ENCODE results near the gene SPTBN2. TPM values are rescaled to one million over a fixed set of nuclear protein-coding genes. Genes with fewer than 3 reads are reported as not detected.

SPTBN2 gene
- total RNA-seq, 2 experiments from 2014 or later, result 0.18 to 0.25 TPM

DNA sequence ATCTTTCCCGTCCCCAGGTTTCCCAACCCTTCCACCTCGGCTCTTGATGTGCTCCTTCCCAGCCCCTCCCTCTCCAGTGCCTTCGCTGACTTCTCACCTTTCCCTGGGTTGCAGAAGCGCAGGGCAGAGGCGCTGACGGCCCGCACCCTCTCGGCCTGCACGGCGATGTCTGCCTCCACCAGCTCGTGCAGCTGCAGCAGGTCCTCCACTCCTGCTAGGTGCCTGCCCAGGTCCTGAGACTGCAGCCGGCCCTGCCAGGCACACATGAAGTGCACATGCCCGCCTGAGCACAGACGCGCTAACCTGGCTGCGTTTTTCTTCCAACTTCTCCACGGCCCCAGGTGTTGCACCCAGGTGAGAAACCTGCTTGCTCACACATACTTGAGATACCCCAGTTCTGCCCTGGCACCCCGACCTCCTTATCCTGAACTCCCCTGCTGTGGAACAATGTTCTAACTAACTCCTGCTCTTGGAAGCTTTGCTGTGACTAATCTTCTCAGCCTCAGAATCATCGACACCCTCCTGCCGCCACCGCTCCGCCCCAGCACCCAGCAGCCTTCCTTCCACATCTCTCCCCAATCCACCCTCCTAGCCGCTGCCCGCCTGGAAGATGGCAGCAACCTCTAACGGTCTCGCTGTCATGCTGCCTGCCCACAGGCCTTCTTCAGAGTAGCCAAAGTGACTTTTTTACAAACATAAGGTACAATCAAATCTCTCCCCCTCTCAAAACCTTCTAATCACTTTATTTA lies 23.3 kb downstream of the SPTBN2 start:
- H3K27ac Mint-ChIP-seq, result no peak overlapping the region
- H3K9me3 Mint-ChIP-seq, result no peaks in the 10 kb centered on the region
- no peaks in the 10 kb centered on the region for H3K27me3 Mint-ChIP-seq
- CTCF ChIA-PET, result interaction anchor here (0.7 kb wide), 1 partner anchor 104 kb away, joined by 3 read pairs; no protein-coding TSS in a partner anchor
- H3K4me3 Mint-ChIP-seq, result no peak overlapping the region
- POLR2A ChIA-PET, result no interaction called here
- DNase-seq, result no peak
- peaks cover 2% of the 10 kb centered on the region for H3K4me1 Mint-ChIP-seq
- no peaks in the 10 kb centered on the region for H3K36me3 Mint-ChIP-seq (ENCODE audit: low read depth)

DNA sequence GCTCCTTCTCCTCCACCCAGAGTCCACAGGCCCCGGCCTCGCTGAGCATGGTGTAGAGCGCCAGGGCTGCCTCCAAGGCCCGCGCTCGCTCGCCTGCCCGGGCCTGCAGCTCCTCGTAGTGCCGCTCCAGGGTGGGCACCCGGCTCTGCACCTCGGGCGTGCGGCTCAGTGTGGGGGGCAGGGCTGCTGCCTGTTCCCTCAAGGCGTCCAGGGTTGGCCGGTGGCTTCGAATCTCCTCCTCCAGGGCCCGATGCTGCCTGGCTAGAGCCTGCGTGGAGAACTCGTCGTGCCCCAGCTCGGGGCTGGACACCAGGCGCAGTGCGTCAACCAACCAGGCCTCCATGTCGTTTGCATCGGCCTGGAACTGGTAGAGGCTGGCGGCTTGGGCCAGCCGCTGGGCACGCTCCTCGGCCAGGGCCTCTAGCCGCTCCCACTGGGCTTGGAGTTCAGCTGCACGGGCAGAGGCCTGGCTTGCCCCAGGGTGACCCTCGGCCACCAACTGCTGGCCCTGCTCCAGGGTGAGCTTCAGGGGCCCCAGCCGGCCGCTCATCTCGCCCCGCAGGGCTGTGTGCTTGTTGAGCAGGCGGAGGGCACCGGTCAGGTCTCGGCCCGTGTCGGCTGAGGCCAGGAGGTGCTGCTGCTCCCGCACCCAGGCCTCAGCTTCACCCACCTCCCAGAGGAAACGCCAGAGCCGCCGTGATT lies 24.2 kb downstream of the SPTBN2 start:
- Mint-ChIP-seq H3K27me3 (no peaks in the 10 kb centered on the region), H3K27ac (no peak overlapping the region), H3K4me3 (no peak overlapping the region), H3K9me3 (no peaks in the 10 kb centered on the region), H3K4me1 (peaks cover 2% of the 10 kb centered on the region), H3K36me3 (ENCODE audit: low read depth) (no peaks in the 10 kb centered on the region)
- POLR2A ChIA-PET, result no interaction called here
- DNase-seq, result no peak
- CTCF ChIA-PET, result no interaction called here

DNA sequence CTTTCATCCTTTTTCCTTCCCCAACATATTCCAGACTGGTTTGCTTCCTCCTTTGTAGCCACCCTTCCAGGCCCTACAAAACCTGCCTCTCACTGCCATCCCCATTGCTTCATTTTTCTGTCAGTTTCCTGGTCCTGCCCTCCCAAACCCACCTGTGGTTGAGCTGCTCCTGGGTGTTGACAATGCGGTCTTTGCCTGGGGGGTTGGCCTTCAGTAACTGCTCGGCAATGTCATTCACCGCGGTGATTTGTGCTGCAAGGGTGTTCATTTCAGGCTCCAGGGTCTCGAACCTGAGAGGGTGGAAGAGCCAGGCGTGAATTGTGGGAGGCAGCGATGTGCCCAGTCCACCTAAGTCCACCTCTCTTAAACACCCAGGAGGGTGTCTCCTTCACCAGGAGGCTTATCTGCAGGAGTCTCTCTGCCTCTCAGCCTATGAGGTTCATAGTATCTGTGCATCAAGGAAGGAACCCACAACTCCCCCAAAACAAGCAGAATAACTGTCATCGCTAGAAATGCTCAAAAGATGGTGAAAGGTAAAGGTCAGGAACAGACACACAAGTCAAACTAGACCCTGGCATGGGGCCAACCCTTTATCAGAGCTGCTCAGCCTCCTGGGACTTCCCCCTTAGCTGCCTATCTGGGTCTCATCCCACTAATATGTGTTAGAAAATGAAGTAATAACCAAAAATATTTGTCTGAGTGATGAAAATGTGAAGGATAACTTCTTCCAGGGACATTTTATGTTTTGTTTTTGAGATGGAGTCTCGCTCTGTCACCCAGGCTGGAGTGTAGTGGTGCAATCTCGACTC lies 27.4 kb downstream of the SPTBN2 start:
- ChIA-PET POLR2A (no interaction called here), CTCF (no interaction called here)
- no peak overlapping the region for H3K4me3 Mint-ChIP-seq

DNA sequence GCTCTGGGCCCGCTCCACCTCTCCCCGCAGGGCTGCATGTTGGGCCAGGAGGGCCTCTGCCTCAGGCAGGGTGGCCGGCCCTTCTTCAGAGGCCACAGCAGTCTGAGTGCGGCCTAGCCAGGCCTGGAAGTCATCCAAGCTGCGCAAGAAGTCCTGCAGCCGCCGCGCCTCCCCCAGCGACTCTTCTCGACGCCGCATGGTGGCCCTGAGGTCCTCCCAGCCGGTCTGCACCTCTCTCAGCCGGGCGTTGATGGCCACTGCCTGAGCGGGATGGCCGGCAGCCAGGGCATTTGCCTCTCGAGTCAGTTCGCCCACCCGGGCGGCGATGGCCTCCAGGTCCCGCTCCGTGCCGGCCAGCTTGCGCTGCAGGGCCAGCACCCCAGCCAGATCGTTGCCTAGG lies 28.3 kb downstream of the SPTBN2 start:
- Mint-ChIP-seq H3K27ac (no peak overlapping the region), H3K36me3 (ENCODE audit: low read depth) (no peaks in the 10 kb centered on the region), H3K9me3 (no peaks in the 10 kb centered on the region), H3K4me3 (no peak overlapping the region), H3K4me1 (peaks cover 2% of the 10 kb centered on the region), H3K27me3 (no peaks in the 10 kb centered on the region)
- no peak for DNase-seq
- CTCF ChIA-PET, result no interaction called here
- POLR2A ChIA-PET, result no interaction called here

More for the DNA sequence above, 27.4 kb downstream of the SPTBN2 start:
- Mint-ChIP-seq H3K27ac (no peak overlapping the region), H3K27me3 (no peaks in the 10 kb centered on the region), H3K4me1 (peaks cover 2% of the 10 kb centered on the region), H3K9me3 (no peaks in the 10 kb centered on the region), H3K36me3 (ENCODE audit: low read depth) (no peaks in the 10 kb centered on the region)
- no peak for DNase-seq

DNA sequence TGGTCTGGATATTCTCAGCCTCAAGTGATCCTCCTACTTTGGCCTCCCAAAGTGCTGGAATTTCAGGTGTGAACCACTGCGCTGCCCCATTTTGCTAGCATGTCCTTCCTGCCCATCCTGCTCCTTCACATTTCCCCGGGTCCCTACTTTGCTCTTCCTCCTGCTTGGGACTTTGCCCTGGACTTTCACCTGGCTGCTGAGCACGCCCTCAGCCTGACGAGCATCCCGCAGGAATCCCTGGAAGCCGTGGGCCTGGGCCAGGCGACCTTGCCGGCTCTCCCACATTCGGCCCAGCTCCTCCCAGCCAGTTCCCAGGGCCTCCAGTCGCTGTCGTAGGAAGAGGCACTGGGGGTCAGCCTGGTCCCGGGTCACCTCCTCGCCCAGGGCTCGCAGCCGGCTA lies 28.7 kb downstream of the SPTBN2 start:
- no peak for DNase-seq
- peaks cover 2% of the 10 kb centered on the region for H3K4me1 Mint-ChIP-seq
- H3K27me3 Mint-ChIP-seq, result no peaks in the 10 kb centered on the region
- ChIA-PET POLR2A (interaction anchor here (1.0 kb wide), 1 partner anchor 142 kb away, joined by 3 read pairs; no protein-coding TSS in a partner anchor), CTCF (interaction anchor here (1.0 to 8.3 kb wide), 2 partner anchors 134 to 314 kb away, joined by 4 to 68 read pairs; no protein-coding TSS in a partner anchor)
- H3K9me3 Mint-ChIP-seq, result no peaks in the 10 kb centered on the region
- H3K27ac Mint-ChIP-seq, result no peak overlapping the region
- H3K4me3 Mint-ChIP-seq, result no peak overlapping the region
- H3K36me3 Mint-ChIP-seq (ENCODE audit: low read depth), result no peaks in the 10 kb centered on the region

DNA sequence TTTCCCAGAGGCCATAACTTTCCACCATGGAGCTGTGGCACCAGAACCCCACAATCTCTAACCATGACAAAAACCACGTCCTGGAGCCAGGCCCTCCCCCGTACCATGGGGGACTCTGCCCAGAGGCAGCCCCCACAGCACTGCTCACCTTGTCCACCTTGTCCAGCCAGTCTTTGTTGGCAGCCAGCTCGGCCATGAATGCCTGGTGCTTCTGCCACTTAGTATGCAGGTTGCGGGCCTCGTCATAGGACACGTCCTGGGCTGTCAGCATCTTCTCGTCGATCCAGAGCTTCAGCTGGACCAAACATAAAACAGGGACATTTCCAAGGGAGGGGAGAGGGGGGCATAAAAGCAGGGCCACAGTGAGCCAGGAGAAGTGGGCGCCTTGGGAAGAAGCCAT lies 30.5 kb downstream of the SPTBN2 start:
- Mint-ChIP-seq H3K27me3 (no peaks in the 10 kb centered on the region), H3K4me1 (no peaks in the 10 kb centered on the region), H3K27ac (no peak overlapping the region), H3K36me3 (ENCODE audit: low read depth) (no peaks in the 10 kb centered on the region), H3K4me3 (no peak overlapping the region), H3K9me3 (no peaks in the 10 kb centered on the region)
- POLR2A ChIA-PET, result no interaction called here
- DNase-seq, result no peak
- CTCF ChIA-PET, result interaction anchor here (8.3 kb wide), 1 partner anchor 135 kb away, joined by 68 read pairs; no protein-coding TSS in a partner anchor

DNA sequence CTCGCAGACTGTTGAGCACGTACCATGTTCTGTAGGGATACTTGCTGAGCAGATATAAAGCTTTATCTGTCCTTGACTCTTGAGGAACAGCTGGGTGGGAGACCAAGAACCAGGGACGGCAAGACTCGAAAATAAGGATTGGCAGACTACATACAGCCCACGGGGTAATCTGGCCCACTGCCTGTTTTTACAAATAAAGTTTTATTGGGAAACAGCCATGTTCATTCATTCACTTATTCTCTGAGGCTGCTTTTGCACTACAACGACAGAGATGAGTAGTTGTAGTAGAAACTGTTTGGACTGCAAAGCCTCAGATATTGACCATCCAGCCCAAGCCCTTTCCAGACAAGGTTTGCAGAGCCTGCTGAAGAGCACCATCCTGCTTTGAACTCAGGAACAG lies 31.0 kb downstream of the SPTBN2 start:
- Mint-ChIP-seq H3K9me3 (no peaks in the 10 kb centered on the region), H3K4me3 (no peak overlapping the region), H3K27ac (no peak overlapping the region), H3K4me1 (no peaks in the 10 kb centered on the region), H3K36me3 (ENCODE audit: low read depth) (no peaks in the 10 kb centered on the region), H3K27me3 (no peaks in the 10 kb centered on the region)
- POLR2A ChIA-PET, result no interaction called here
- DNase-seq, result no peak
- CTCF ChIA-PET, result interaction anchor here (8.3 kb wide), 1 partner anchor 136 kb away, joined by 68 read pairs; no protein-coding TSS in a partner anchor

DNA sequence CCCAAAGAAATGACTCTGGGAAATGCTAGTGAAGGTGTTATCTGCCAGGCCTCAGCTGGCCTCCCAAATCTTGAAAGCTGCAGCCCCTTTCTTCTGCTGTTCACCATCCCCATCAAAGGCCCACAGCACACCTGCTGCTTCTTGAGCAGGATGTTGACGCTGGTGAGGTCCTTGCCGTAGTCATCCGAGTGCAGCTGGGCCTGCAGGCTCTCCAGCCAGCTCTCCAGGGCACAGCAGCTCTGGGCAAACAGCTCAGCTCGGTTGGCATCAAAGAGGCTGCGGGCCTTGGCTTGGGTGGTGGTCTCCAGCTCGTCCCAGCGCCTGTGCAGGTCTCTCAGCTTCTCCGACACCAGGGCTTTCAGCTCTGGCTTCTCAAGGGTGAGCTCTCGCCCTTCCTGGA lies 32.9 kb downstream of the SPTBN2 start:
- no peaks in the 10 kb centered on the region for H3K4me1 Mint-ChIP-seq
- H3K36me3 Mint-ChIP-seq (ENCODE audit: low read depth), result no peaks in the 10 kb centered on the region
- H3K27me3 Mint-ChIP-seq, result no peaks in the 10 kb centered on the region
- DNase-seq, result no peak
- no peak overlapping the region for H3K4me3 Mint-ChIP-seq
- no peaks in the 10 kb centered on the region for H3K9me3 Mint-ChIP-seq
- no peak overlapping the region for H3K27ac Mint-ChIP-seq
- ChIA-PET CTCF (interaction anchor here (1.3 to 8.3 kb wide), 7 partner anchors 14 to 280 kb away, joined by 3 to 68 read pairs (median 3); no protein-coding TSS in a partner anchor), POLR2A (interaction anchor here (0.8 to 1.1 kb wide), 3 partner anchors 138 to 187 kb away, joined by 3 read pairs; no protein-coding TSS in a partner anchor)

DNA sequence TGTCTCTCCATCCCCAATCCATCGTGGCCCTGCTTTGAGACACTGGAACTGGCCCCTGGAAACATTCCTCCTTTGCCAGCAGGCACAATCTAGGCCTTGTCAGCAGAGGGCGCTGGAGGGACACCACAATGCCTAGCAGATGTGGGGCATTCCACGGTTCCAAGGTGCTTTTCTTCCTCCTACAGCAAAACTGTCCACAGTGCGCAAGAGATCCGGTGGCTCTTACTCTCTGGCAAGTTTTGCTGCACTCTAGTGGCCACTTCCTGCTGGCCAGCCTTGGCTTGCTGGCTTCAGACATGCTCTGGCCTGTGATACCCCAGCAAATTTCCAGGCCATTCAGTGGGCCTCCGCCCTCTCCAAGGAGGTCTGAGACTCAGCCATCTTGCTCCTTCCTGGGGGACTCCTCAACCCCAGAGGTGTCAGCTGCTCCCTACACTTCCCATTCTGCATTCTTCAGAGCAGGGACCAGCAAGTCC lies 34.2 kb downstream of the SPTBN2 start:
- Mint-ChIP-seq H3K27me3 (no peaks in the 10 kb centered on the region), H3K36me3 (ENCODE audit: low read depth) (no peaks in the 10 kb centered on the region), H3K4me3 (no peak overlapping the region), H3K4me1 (no peaks in the 10 kb centered on the region), H3K9me3 (no peaks in the 10 kb centered on the region), H3K27ac (no peak overlapping the region)
- CTCF ChIA-PET, result interaction anchor here (0.7 to 8.3 kb wide), 7 partner anchors 21 to 189 kb away, joined by 3 to 68 read pairs (median 3); no protein-coding TSS in a partner anchor
- DNase-seq, result peak; percentile 82
- POLR2A ChIA-PET, result interaction anchor here (1.0 kb wide), 1 partner anchor 148 kb away, joined by 4 read pairs; no protein-coding TSS in a partner anchor

DNA sequence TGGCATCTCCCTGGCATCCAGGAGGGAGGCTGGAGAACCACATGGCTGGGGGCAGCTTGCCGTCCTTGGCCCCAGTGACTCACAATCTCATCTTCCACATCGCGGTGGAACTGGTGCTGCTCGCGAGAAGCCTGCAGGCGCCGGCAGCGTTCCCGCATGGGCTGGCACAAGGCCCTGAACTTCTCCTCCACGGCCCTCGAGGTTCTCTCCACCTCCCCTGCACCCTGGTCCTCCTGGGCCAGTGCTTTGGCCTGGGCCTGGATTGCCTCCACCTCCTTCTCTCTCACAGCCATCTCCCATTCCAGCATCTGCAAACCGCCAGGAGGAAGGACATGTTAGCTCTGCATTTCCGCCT lies 35.0 kb downstream of the SPTBN2 start:
- DNase-seq, result no peak
- no peaks in the 10 kb centered on the region for H3K4me1 Mint-ChIP-seq
- no peaks in the 10 kb centered on the region for H3K9me3 Mint-ChIP-seq
- H3K27me3 Mint-ChIP-seq, result no peaks in the 10 kb centered on the region
- CTCF ChIA-PET, result interaction anchor here (0.6 to 8.3 kb wide), 2 partner anchors 98 to 140 kb away, joined by 3 to 68 read pairs; no protein-coding TSS in a partner anchor
- POLR2A ChIA-PET, result no interaction called here
- H3K4me3 Mint-ChIP-seq, result no peak overlapping the region
- no peak overlapping the region for H3K27ac Mint-ChIP-seq
- no peaks in the 10 kb centered on the region for H3K36me3 Mint-ChIP-seq (ENCODE audit: low read depth)

DNA sequence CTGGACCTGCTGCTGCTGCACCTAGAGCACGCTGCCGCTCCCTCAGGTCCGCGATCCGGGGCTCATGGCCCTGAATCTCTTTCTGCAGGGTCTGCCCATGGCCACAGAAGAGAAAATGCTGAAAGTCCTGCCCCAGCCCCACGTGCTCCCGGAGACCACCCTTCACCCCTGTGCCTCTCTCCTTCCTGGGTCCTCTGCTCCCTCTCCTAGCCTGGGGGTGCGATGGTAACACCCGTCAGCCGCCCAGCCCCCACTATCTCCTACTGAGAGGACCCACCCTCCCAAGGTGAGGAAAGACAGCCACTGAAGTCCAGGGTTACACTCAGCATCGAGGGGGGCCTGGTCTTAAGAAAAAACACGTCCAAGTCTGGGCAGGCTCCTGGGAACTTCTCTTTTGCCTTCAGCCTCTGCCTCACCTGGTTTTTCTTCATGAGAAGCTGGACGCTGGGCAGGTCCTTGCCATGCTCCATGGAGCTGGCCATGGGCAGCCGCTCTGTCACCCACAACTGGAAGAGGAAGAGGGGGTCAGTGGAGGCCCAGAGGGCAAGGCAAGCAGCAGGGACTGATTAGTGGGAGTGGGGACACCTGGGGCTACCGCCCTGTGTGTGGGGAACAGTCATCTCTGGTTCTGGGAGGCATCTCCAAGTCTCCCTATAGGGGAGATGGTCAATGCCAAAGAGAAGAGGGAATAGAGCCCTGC lies 35.5 kb downstream of the SPTBN2 start:
- ChIA-PET CTCF (interaction anchor here (0.6 to 8.3 kb wide), 2 partner anchors 99 to 140 kb away, joined by 3 to 68 read pairs; no protein-coding TSS in a partner anchor), POLR2A (no interaction called here)
- Mint-ChIP-seq H3K27me3 (no peaks in the 10 kb centered on the region), H3K9me3 (no peaks in the 10 kb centered on the region), H3K4me1 (no peaks in the 10 kb centered on the region), H3K27ac (no peak overlapping the region), H3K36me3 (ENCODE audit: low read depth) (no peaks in the 10 kb centered on the region), H3K4me3 (no peak overlapping the region)
- DNase-seq, result no peak

DNA sequence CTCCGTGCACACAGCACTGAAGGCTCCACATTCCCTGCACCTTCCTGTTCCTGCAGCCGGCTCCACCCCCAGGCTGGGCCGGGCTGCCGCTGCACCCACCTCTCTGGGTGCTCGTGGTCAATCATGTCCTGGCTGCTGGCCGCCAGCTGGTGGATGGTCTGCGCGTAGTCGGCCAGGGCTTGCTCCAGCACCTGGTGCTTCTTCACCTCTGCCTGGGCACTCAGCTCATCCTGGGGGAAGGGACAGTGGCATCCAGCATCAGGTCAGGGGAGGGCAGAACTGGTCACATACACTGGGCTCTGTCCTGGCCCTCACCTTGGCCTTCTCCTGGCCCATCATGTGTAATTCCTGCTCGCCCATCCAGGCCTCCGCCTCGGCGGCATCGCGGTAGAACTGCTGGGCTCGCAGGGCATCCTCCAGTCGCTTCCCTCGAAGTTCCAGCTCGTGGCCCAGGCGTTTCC lies 36.1 kb downstream of the SPTBN2 start:
- H3K4me1 Mint-ChIP-seq, result no peaks in the 10 kb centered on the region
- CTCF ChIA-PET, result interaction anchor here (8.3 kb wide), 1 partner anchor 141 kb away, joined by 68 read pairs; no protein-coding TSS in a partner anchor
- no peaks in the 10 kb centered on the region for H3K9me3 Mint-ChIP-seq
- POLR2A ChIA-PET, result no interaction called here
- no peak for DNase-seq
- H3K27ac Mint-ChIP-seq, result no peak overlapping the region
- H3K27me3 Mint-ChIP-seq, result no peaks in the 10 kb centered on the region
- H3K4me3 Mint-ChIP-seq, result no peak overlapping the region
- no peaks in the 10 kb centered on the region for H3K36me3 Mint-ChIP-seq (ENCODE audit: low read depth)
